ENCODE results near the gene ATP8B4. TPM values are rescaled to one million over a fixed set of nuclear protein-coding genes. Genes with fewer than 3 reads are reported as not detected.
A peak's percentile ranks its signal among the peaks of the same experiment; 100 is the strongest.

Gene ATP8B4
- polyA plus RNA-seq, 3 donors: 6.1 to 9.6 (median 6.8) TPM

GRCh38 chr15:49902685-49903501 lies 216.1 kb downstream of the ATP8B4 start:
- Histone ChIP-seq H3K4me2 (replicated peaks; ENCODE audit: extremely low read depth, low read length, poor library complexity, severe bottlenecking) (no peak overlapping the region), H2AFZ (ENCODE audit: insufficient read depth, low read depth, low read length, poor library complexity, severe bottlenecking) (no peak overlapping the region), H3K79me2 (ENCODE audit: insufficient read depth, low read length) (peaks cover 7% of the 10 kb centered on the region), H3K4me3 (replicated peaks in 1 of 3; ENCODE audit: low read depth in 2 of 3, low read length in 3 of 3) (no peak overlapping the region), H3K27me3 (ENCODE audit: control insufficient read depth in 2 of 2, insufficient read depth in 2 of 2, low read length in 2 of 2) (no peaks in the 10 kb centered on the region), H3K27ac (ENCODE audit: low read depth in 1 of 2, low read length in 2 of 2) (peak overlapping the region in 1 of 2 donors; percentile 46), H3K9ac (ENCODE audit: insufficient read depth, low read length, poor library complexity, severe bottlenecking) (no peak overlapping the region), H3K4me1 (ENCODE audit: control insufficient read depth in 1 of 2, insufficient read depth in 2 of 2, low read length in 2 of 2) (no peaks in the 10 kb centered on the region), H3K36me3 (replicated peaks in 1 of 2; ENCODE audit: control insufficient read depth in 1 of 2, insufficient read depth in 2 of 2, low read length in 2 of 2) (peaks cover 49 to 91% of the 10 kb centered on the region in 2 donors), H3K9me3 (replicated peaks in 1 of 2; ENCODE audit: control insufficient read depth in 1 of 2, insufficient read depth in 1 of 2, low read length in 2 of 2) (no peaks in the 10 kb centered on the region), H4K20me1 (ENCODE audit: insufficient read depth, low read length) (no peaks in the 10 kb centered on the region)
- WGBS (ENCODE audit: insufficient coverage): 81% methylated on average over 2 of the region's 7 CpGs
- no peak for TF ChIP-seq CTCF (IDR thresholded peaks at IDR 0.05)
- Mint-ChIP-seq H3K4me1 (no peaks in the 10 kb centered on the region), H3K9me3 (no peaks in the 10 kb centered on the region), H3K4me3 (no peak overlapping the region), H3K36me3 (peaks cover 34 to 69% of the 10 kb centered on the region in 2 donors), H3K27ac (peak overlapping the region in 3 of 7 donors; percentile 1 to 37 (median 8)), H3K27me3 (ENCODE audit: low read depth in 3 of 3) (no peaks in the 10 kb centered on the region)
- no peak for DNase-seq
- intact Hi-C loops (cut with micrococcal nuclease): no loop called here

- Histone ChIP-seq H3K4me3 (replicated peaks in 1 of 3; ENCODE audit: low read depth in 2 of 3, low read length in 3 of 3) (no peak overlapping the region), H3K36me3 (replicated peaks in 1 of 2; ENCODE audit: control insufficient read depth in 1 of 2, insufficient read depth in 2 of 2, low read length in 2 of 2) (peaks cover 54 to 91% of the 10 kb centered on the region in 2 donors), H3K27ac (ENCODE audit: low read depth in 1 of 2, low read length in 2 of 2) (peak overlapping the region in 1 of 2 donors; percentile 46), H3K4me2 (replicated peaks; ENCODE audit: extremely low read depth, low read length, poor library complexity, severe bottlenecking) (no peak overlapping the region), H4K20me1 (ENCODE audit: insufficient read depth, low read length) (no peaks in the 10 kb centered on the region), H2AFZ (ENCODE audit: insufficient read depth, low read depth, low read length, poor library complexity, severe bottlenecking) (no peak overlapping the region), H3K9ac (ENCODE audit: insufficient read depth, low read length, poor library complexity, severe bottlenecking) (no peak overlapping the region), H3K27me3 (ENCODE audit: control insufficient read depth in 2 of 2, insufficient read depth in 2 of 2, low read length in 2 of 2) (no peaks in the 10 kb centered on the region), H3K4me1 (ENCODE audit: control insufficient read depth in 1 of 2, insufficient read depth in 2 of 2, low read length in 2 of 2) (no peaks in the 10 kb centered on the region), H3K79me2 (ENCODE audit: insufficient read depth, low read length) (peaks cover 5% of the 10 kb centered on the region), H3K9me3 (replicated peaks in 1 of 2; ENCODE audit: control insufficient read depth in 1 of 2, insufficient read depth in 1 of 2, low read length in 2 of 2) (no peaks in the 10 kb centered on the region)
- Mint-ChIP-seq H3K27me3 (ENCODE audit: low read depth in 3 of 3) (no peaks in the 10 kb centered on the region), H3K27ac (peak overlapping the region in 2 of 7 donors; percentile 1 to 8), H3K4me1 (no peaks in the 10 kb centered on the region), H3K9me3 (no peaks in the 10 kb centered on the region), H3K36me3 (peaks cover 35 to 73% of the 10 kb centered on the region in 2 donors), H3K4me3 (no peak overlapping the region)
- intact Hi-C loops (cut with micrococcal nuclease): no loop called here
- TF ChIP-seq CTCF (IDR thresholded peaks at IDR 0.05): no peak
- no CpG with 5 or more reads among the region's 2 CpGs for WGBS (ENCODE audit: insufficient coverage)
- no peak for DNase-seq
Measured at GRCh38 chr15:49901996-49902684, 216.9 kb downstream of the ATP8B4 start.

Data from CD14-positive monocyte (primary cell).